Astrocyte of the cerebellum (primary cell): Measurements from ENCODE around the gene PIGA.

Experiments used
- DNase-seq: peaks from one replicate; pipeline ENCODE4 v3.0.0-alpha.2; 2011; ENCODE audit warnings: low read depth
- H3K4me3 ChIP-seq: 2 replicates; pipeline ENCODE4 v1.5.1; 2011; ENCODE audit warnings: mild to moderate bottlenecking, low read depth, low read length, moderate library complexity
- in situ Hi-C: cut with HindIII; loops from 2 replicates; pipeline ENCODE4 v1.10.0; 2017; ENCODE audit warnings: low sequenced_read_pairs
- TF ChIP-seq, protein P1 (sequence below): IDR thresholded peaks from 2 replicates; pipeline ENCODE4 v1.5.1; 2012; ENCODE audit warnings: low read length, low read depth, moderate library complexity, mild to moderate bottlenecking; ENCODE audit errors: missing control alignments

The PIGA gene

DNA sequence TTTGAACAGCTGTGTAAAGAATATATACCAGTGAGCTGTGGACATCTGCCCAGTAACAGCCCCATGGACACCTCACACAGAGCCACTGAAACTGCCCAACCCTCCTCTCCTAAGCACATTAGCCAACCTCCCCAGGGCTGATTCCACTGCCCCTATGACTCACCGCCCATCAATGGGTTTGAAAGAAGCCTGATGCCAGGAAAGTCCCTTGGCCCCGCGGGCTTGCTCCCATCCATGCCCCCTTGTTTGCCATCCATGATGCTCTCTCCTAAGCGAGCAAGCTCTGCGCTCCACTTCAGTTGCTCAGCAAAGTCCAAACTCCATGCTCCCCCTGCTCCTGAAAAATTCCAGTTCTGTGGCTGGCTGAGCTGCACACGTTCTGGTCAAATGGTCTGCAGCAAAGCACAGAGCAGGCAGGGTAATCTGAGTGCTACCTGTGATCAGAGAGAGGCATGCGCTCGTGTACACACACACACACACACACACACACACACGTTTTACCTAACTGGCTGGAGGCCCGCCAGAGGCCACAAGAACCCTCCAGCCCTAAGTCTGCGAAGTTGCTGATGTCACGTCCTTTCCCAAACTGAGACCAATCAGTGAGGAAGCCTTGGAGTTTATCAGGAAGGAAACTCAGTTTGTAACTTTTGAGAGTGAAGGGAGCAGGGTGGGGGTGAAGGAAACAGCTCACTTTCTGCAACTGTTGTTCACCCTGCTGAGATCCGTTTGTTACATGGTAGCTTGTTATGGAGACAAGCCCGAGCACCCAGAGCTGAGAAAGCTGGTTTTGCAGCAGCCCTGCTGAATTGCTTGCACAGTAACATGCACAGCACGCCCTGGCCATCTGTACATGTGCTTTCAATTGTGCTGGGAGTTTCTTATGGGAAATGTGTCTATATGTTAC lies 65.5 kb downstream of the PIGA start, which contains the start of gene ASB9:
Gene ASB9, minus strand, starts transcription at position 466 of the 904 bp plus-strand sequence. Its CDS starts 209 bp downstream, at position 257.
- no peak for DNase-seq
- TF ChIP-seq, protein P1, sequence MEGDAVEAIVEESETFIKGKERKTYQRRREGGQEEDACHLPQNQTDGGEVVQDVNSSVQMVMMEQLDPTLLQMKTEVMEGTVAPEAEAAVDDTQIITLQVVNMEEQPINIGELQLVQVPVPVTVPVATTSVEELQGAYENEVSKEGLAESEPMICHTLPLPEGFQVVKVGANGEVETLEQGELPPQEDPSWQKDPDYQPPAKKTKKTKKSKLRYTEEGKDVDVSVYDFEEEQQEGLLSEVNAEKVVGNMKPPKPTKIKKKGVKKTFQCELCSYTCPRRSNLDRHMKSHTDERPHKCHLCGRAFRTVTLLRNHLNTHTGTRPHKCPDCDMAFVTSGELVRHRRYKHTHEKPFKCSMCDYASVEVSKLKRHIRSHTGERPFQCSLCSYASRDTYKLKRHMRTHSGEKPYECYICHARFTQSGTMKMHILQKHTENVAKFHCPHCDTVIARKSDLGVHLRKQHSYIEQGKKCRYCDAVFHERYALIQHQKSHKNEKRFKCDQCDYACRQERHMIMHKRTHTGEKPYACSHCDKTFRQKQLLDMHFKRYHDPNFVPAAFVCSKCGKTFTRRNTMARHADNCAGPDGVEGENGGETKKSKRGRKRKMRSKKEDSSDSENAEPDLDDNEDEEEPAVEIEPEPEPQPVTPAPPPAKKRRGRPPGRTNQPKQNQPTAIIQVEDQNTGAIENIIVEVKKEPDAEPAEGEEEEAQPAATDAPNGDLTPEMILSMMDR = no peak
- in situ Hi-C loops = no loop called here
- H3K4me3 ChIP-seq = no peak within 1 kb of the TSS
